Mucosa of descending colon (tissue), 3 donors: ENCODE measurements around the gene PITRM1. TPM values are rescaled to one million over a fixed set of nuclear protein-coding genes. Genes with fewer than 3 reads are reported as not detected.

Experiments
- ATAC-seq: fragments of 200-7000 bp; cut with Tn5 transposase; one replicate; pipeline ENCODE4 v1.9.1; 2020; ENCODE audit warnings: mild to moderate bottlenecking, moderate library complexity
- DNase-seq, 3 donors: peaks; one replicate each; pipeline ENCODE4 v3.0.0-alpha.2; 2020
- H3K36me3 ChIP-seq: fragments of 200-600 bp; one replicate; pipeline ENCODE4 v1.8.0; 2021; ENCODE audit warnings: low read depth, mild to moderate bottlenecking
- H3K4me1 ChIP-seq: fragments of 200-600 bp; one replicate; pipeline ENCODE4 v1.8.0; 2021; ENCODE audit warnings: low read depth, mild to moderate bottlenecking
- H3K4me3 ChIP-seq: fragments of 200-600 bp; one replicate; pipeline ENCODE4 v1.8.0; 2021; ENCODE audit warnings: mild to moderate bottlenecking
- H3K9me3 ChIP-seq: fragments of 200-600 bp; one replicate; pipeline ENCODE4 v1.8.0; 2021; ENCODE audit warnings: mild to moderate bottlenecking
- CTCF ChIP-seq: fragments of 200-600 bp; IDR thresholded peaks from one replicate; pipeline ENCODE4 v1.8.0; 2022; ENCODE audit warnings: antibody characterized with exemption, mild to moderate bottlenecking
- intact Hi-C, 2 donors: fragments of 100-400 bp; cut with DNase I in 1 of 2; cut with micrococcal nuclease in 1 of 2; formaldehyde crosslinking; loops; one replicate each; pipeline versions ENCODE4 v1.11.0 to v1.11.1; 2022; cut with DNase I, micrococcal nuclease
- total RNA-seq, 3 donors: library from RNA; stranded (reverse); fragmentation: NEBNext Ultra II Directional in 2 of 3; extraction: Animal tissue kit (Norgen Biotek cat#: 25700) in 2 of 3; gene quantifications; one replicate each; pipeline versions ENCODE4 v1.2.1 to v1.2.4, GENCODE V29; 2021 to 2023
- donor health status: DM: no; HTN: no; CAD: no; lungs with moderate emphysema.
- donor health status: DM: no; HTN: no; CAD: no.
- donor health status: DM: no; HTN: yes; CAD: no.

PITRM1 gene
- total RNA-seq, 3 donors from 2014 or later = 50.8 to 53.9 (median 51.3) TPM

GRCh38 chr10:3150366-3150765, 22.2 kb downstream of the PITRM1 start:
- ATAC-seq = no peak
- intact Hi-C loops = no loop called here
- Histone ChIP-seq H3K9me3 (no peaks in the 10 kb centered on the region), H3K36me3 (no peaks in the 10 kb centered on the region), H3K4me3 (no peak overlapping the region), H3K4me1 (no peaks in the 10 kb centered on the region)
- DNase-seq = no peak
- no peak for TF ChIP-seq CTCF

GRCh38 chr10:3149918-3150317, 22.7 kb downstream of the PITRM1 start:
- H3K4me1 ChIP-seq = no peaks in the 10 kb centered on the region
- ATAC-seq (no peak), DNase-seq (no peak)
- intact Hi-C loops = no loop called here
- H3K9me3 ChIP-seq = no peaks in the 10 kb centered on the region
- TF ChIP-seq CTCF = no peak
- no peaks in the 10 kb centered on the region for H3K36me3 ChIP-seq
- H3K4me3 ChIP-seq = no peak overlapping the region

- intact Hi-C loops = no loop called here
- H3K36me3 ChIP-seq = no peaks in the 10 kb centered on the region
- no peaks in the 10 kb centered on the region for H3K4me1 ChIP-seq
Observed at GRCh38 chr10:3148994-3149393, 23.6 kb downstream of the PITRM1 start.

GRCh38 chr10:3148041-3148440, 24.5 kb downstream of the PITRM1 start:
- ATAC-seq (no peak), DNase-seq (no peak)
- no peak for TF ChIP-seq CTCF
- Histone ChIP-seq H3K4me1 (no peaks in the 10 kb centered on the region), H3K4me3 (no peak overlapping the region), H3K9me3 (no peaks in the 10 kb centered on the region), H3K36me3 (no peaks in the 10 kb centered on the region)
- intact Hi-C loops = no loop called here

More at GRCh38 chr10:3148994-3149393, 23.6 kb downstream of the PITRM1 start:
- Histone ChIP-seq H3K9me3 (no peaks in the 10 kb centered on the region), H3K4me3 (no peak overlapping the region)
- TF ChIP-seq CTCF = no peak
- ATAC-seq = no peak
- DNase-seq = no peak

GRCh38 chr10:3147117-3147820, 25.3 kb downstream of the PITRM1 start:
- no peaks in the 10 kb centered on the region for H3K9me3 ChIP-seq
- no peaks in the 10 kb centered on the region for H3K36me3 ChIP-seq
- intact Hi-C loops = no loop called here
- ATAC-seq (no peak), DNase-seq (no peak)
- no peak for TF ChIP-seq CTCF
- no peak overlapping the region for H3K4me3 ChIP-seq
- no peaks in the 10 kb centered on the region for H3K4me1 ChIP-seq
